K562 (cell line): ENCODE data around the gene OR2M7. TPM values are rescaled to one million over a fixed set of nuclear protein-coding genes. Genes with fewer than 3 reads are reported as not detected.

Experiments used
- ATAC-seq: fragments of 200-7000 bp; cut with Tn5 transposase; 3 replicates; pipeline ENCODE4 v1.9.1; 2020; ENCODE audit warnings: moderate library complexity
- BruUV-seq: library from RNA; stranded (reverse); fragments of 400-500 nt; replicated peaks from 2 replicates; lab custom pipeline; 2021; lab: Mats Ljungman, UMichigan
- CTCF ChIA-PET: fragments of 300-600 bp; formaldehyde crosslinking; extraction: SDS; loops from one replicate; lab custom pipeline; 2021; ENCODE audit warnings: low intra/inter-chr PET ratio; lab: Yijun Ruan, JAX
- POLR2A ChIA-PET: fragments of 300-600, 350-650 bp; sonication (Branson Sonifier 250); formaldehyde crosslinking; extraction: SDS; loops from one replicate; lab custom pipeline; 2021; ENCODE audit warnings: antibody characterized with exemption, inconsistent platforms; lab: Yijun Ruan, JAX
- DNase-seq, 4 experiments: peaks; one replicate each; pipeline versions ENCODE4 v3.0.0 to v3.0.0-alpha.2; 2011 to 2018; ENCODE audit warnings: low spot score in 3 of 4, mixed read lengths in 3 of 4; ENCODE audit errors: extremely low read depth in 1 of 4
- FAIRE-seq: peaks from 2 replicates; lab custom pipeline; 2011; peaks lifted over from hg19 to GRCh38; lab: Jason Lieb, UNC
- H2AFZ ChIP-seq: 2 replicates; pipeline ENCODE4 v1.6.0; 2011; ENCODE audit warnings: low read depth, low read length, control low read depth, inconsistent platforms
- H3K27ac ChIP-seq: fragments of 200-600 bp; 3 replicates; pipeline ENCODE4 v1.8.0; 2011; ENCODE audit warnings: low read depth, mild to moderate bottlenecking, control low read depth, inconsistent platforms, low read length, moderate library complexity, mixed read lengths; ENCODE audit errors: extremely low read depth
- H3K27me3 ChIP-seq, 2 experiments: fragments of 300-600 bp in 1 of 2; 2 replicates in 1 of 2; 3 replicates in 1 of 2; pipeline versions ENCODE4 v1.6.0 to v1.8.0; 2011; ENCODE audit warnings: inconsistent platforms in 2 of 2, low read length in 2 of 2, mild to moderate bottlenecking in 1 of 2, mixed read lengths in 1 of 2, moderate library complexity in 1 of 2; ENCODE audit not compliant: control insufficient read depth in 2 of 2, insufficient read depth in 2 of 2
- H3K36me3 ChIP-seq: fragments of 300-600 bp; 3 replicates; pipeline ENCODE4 v1.8.0; 2011; ENCODE audit warnings: mild to moderate bottlenecking, low read length, inconsistent platforms; ENCODE audit not compliant: control insufficient read depth, insufficient read depth
- H3K4me1 ChIP-seq, 2 experiments: fragments of 200-600 bp in 1 of 2; replicated peaks in 1 of 2; 2 replicates in 1 of 2; 3 replicates in 1 of 2; pipeline versions ENCODE4 v1.5.1 to v1.8.0; 2011; ENCODE audit warnings: inconsistent platforms in 2 of 2, low read length in 2 of 2, mild to moderate bottlenecking in 1 of 2, mixed read lengths in 1 of 2, moderate library complexity in 1 of 2; ENCODE audit not compliant: control insufficient read depth in 2 of 2, insufficient read depth in 2 of 2
- H3K4me2 ChIP-seq: 2 replicates; pipeline ENCODE4 v1.6.1; 2011; ENCODE audit warnings: low read length, control low read depth, inconsistent platforms, mixed read lengths; ENCODE audit not compliant: insufficient read depth
- H3K4me3 ChIP-seq: fragments of 200-600 bp; sonication (generic), shearing (Covaris generic); 2 replicates; pipeline ENCODE4 v1.5.1; 2016; ENCODE audit warnings: control low read depth, inconsistent platforms
- H3K79me2 ChIP-seq: fragments of 200-600 bp; 3 replicates; pipeline ENCODE4 v1.8.0; 2011; ENCODE audit warnings: low read length, inconsistent platforms; ENCODE audit not compliant: control insufficient read depth, insufficient read depth
- H3K9ac ChIP-seq, 2 experiments: 2 replicates each; pipeline versions ENCODE4 v1.6.0 to v1.6.1; 2011; ENCODE audit warnings: low read depth in 2 of 2, low read length in 2 of 2, control low read depth in 1 of 2, inconsistent platforms in 1 of 2, mild to moderate bottlenecking in 1 of 2, mixed read lengths in 1 of 2; ENCODE audit not compliant: insufficient read depth in 1 of 2
- H3K9me1 ChIP-seq: one replicate; pipeline ENCODE4 v1.6.0; 2011; ENCODE audit warnings: inconsistent platforms, mild to moderate bottlenecking, low read length, moderate library complexity; ENCODE audit not compliant: control insufficient read depth, insufficient read depth
- H3K9me3 ChIP-seq: replicated peaks from 2 replicates; pipeline ENCODE4 v1.5.1; 2011; ENCODE audit warnings: low read depth, low read length, inconsistent platforms; ENCODE audit not compliant: control insufficient read depth, insufficient read depth
- H4K20me1 ChIP-seq: replicated peaks from 2 replicates; pipeline ENCODE4 v1.6.1; 2011; ENCODE audit warnings: low read length, inconsistent platforms, mixed read lengths; ENCODE audit not compliant: control insufficient read depth, insufficient read depth
- ARNT ChIP-seq, 2 experiments: fragments of 450-650 bp; IDR thresholded peaks; 2 replicates each; pipeline ENCODE4 v1.6.1; 2016; ENCODE audit warnings: mild to moderate bottlenecking in 1 of 2
- CC2D1A ChIP-seq: fragments of 450-650 bp; IDR thresholded peaks from 2 replicates; pipeline ENCODE4 v1.6.1; 2017; ENCODE audit warnings: mild to moderate bottlenecking
- DLX4 ChIP-seq: fragments of 250-450 bp; sonication (Bioruptor Pico); IDR thresholded peaks from 2 replicates; pipeline ENCODE4 v1.6.1; 2021; ENCODE audit warnings: mild to moderate bottlenecking
- EGR1 ChIP-seq: fragments of 450-650 bp; conservative IDR thresholded peaks from 2 replicates; pipeline ENCODE4 v1.6.1; 2017; ENCODE audit warnings: mild to moderate bottlenecking
- NFIC ChIP-seq: fragments of 450-650 bp; IDR thresholded peaks from 2 replicates; pipeline ENCODE4 v1.6.1; 2017; ENCODE audit warnings: mild to moderate bottlenecking, inconsistent platforms
- NR2C2 ChIP-seq, 2 experiments: fragments of 200-800 bp in 1 of 2; sonication (Bioruptor generic) in 1 of 2; sonication (generic) in 1 of 2; formaldehyde crosslinking in 1 of 2; IDR thresholded peaks; 2 replicates each; pipeline versions ENCODE4 v1.6.1 to v1.8.0; 2016 to 2022; ENCODE audit warnings: mild to moderate bottlenecking in 1 of 2, missing compliant biosample characterization in 1 of 2, missing genetic modification characterization in 1 of 2, missing genetic modification reagents in 1 of 2
- RBM14 ChIP-seq: fragments of 200-400 bp; formaldehyde crosslinking; IDR thresholded peaks from 2 replicates; pipeline ENCODE4 v1.6.1; 2018; ENCODE audit warnings: low read depth, mild to moderate bottlenecking, low read length, moderate library complexity, borderline replicate concordance; ENCODE audit not compliant: insufficient read depth
- SFPQ ChIP-seq: fragments of 200-400 bp; formaldehyde crosslinking; IDR thresholded peaks from 2 replicates; pipeline ENCODE4 v1.6.1; 2017; ENCODE audit warnings: mild to moderate bottlenecking, low read depth, low read length, moderate library complexity
- SIX5 ChIP-seq, 2 experiments: IDR thresholded peaks; 2 replicates each; pipeline ENCODE4 v1.6.1; 2011; ENCODE audit warnings: low read length in 2 of 2, borderline replicate concordance in 1 of 2, low read depth in 1 of 2, mild to moderate bottlenecking in 1 of 2, moderate library complexity in 1 of 2; ENCODE audit not compliant: insufficient read depth in 1 of 2
- SMARCB1 ChIP-seq: IDR thresholded peaks from 2 replicates; pipeline ENCODE4 v1.6.1; 2011; ENCODE audit warnings: improper control_type of control experiment, low read depth; ENCODE audit not compliant: insufficient read length
- STAT5B ChIP-seq: fragments of 250-450 bp; sonication (Bioruptor Pico); IDR thresholded peaks from 2 replicates; pipeline ENCODE4 v1.8.0; 2021; ENCODE audit warnings: mild to moderate bottlenecking, inconsistent platforms
- TFE3 ChIP-seq: fragments of 450-650 bp; formaldehyde crosslinking; IDR thresholded peaks from 2 replicates; pipeline ENCODE4 v1.4.0; 2020; ENCODE audit warnings: mild to moderate bottlenecking, mixed read lengths
- TSC22D4 ChIP-seq: fragments of 450-650 bp; IDR thresholded peaks from 2 replicates; pipeline ENCODE4 v1.6.1; 2016; ENCODE audit warnings: missing genetic modification characterization, missing biosample characterization, control low read depth
- ZBED1 ChIP-seq: IDR thresholded peaks from 2 replicates; pipeline ENCODE4 v1.6.1; 2014
- ZNF124 ChIP-seq: sonication (generic); formaldehyde crosslinking; IDR thresholded peaks from 2 replicates; pipeline ENCODE4 v1.8.1; 2022; ENCODE audit warnings: missing genetic modification reagents
- ZNF165 ChIP-seq: fragments of 250-450 bp; sonication (Bioruptor Pico); IDR thresholded peaks from 2 replicates; pipeline ENCODE4 v1.4.0; 2020; ENCODE audit warnings: borderline replicate concordance
- ZNF217 ChIP-seq: sonication (generic); formaldehyde crosslinking; IDR thresholded peaks from 2 replicates; pipeline ENCODE4 v1.8.0; 2022; ENCODE audit warnings: mild to moderate bottlenecking, missing genetic modification reagents
- ZNF324 ChIP-seq: fragments of 250-450 bp; sonication (Bioruptor Pico); IDR thresholded peaks from 2 replicates; pipeline ENCODE4 v1.4.0; 2020; ENCODE audit warnings: mild to moderate bottlenecking
- ZNF77 ChIP-seq: fragments of 250-450 bp; sonication (Bioruptor Pico); IDR thresholded peaks from 2 replicates; pipeline ENCODE4 v1.5.0; 2020
- WGBS: fragments of 100-300 bp; shearing (Covaris generic); methylation state at CpG from one replicate; pipeline ENCODE4 v1.1.6; 2016; ENCODE audit warnings: low coverage, mixed read lengths; ENCODE audit not compliant: insufficient coverage; ENCODE audit errors: missing lambda C conversion rate; 5-methylcytosine and 5-hydroxymethylcytosine counted together
- in situ Hi-C: fragments of 300-500 bp; cut with MboI; formaldehyde crosslinking; loops from 4 replicates; pipeline ENCODE4 v1.15.0; 2018; ENCODE audit warnings: inconsistent platforms, mixed read lengths
- intact Hi-C: fragments of 100-400 bp; cut with micrococcal nuclease; formaldehyde crosslinking; loops from 2 replicates; pipeline ENCODE4 v1.14.2; 2022
- polyA plus RNA-seq, 8 experiments: library from polyadenylated mRNA; depleted of rRNA in 4 of 8; stranded (reverse) in 5 of 8; unstranded in 3 of 8; fragments of >200 nt; fragmentation: Nextera tagmentation in 2 of 8; fragmentation: Illumina TruSeq in 1 of 8; extraction: Ambion mirVana in 2 of 8; extraction: Trizol in 1 of 8; gene quantifications; 2 replicates each; pipeline versions ENCODE4 v1.2.1 to v1.2.3, GENCODE V29; 2011 to 2014; ENCODE audit warnings: inconsistent platforms in 1 of 8, missing spikeins in 1 of 8
- total RNA-seq, 7 experiments: library from RNA; depleted of rRNA in 6 of 7; stranded (reverse); fragments of >200 nt in 6 of 7; fragmentation: Illumina TruSeq in 2 of 7; extraction: Trizol in 2 of 7; gene quantifications; 2 replicates each; pipeline versions ENCODE4 v1.2.1 to v1.2.3, GENCODE V29; 2011 to 2021; ENCODE audit warnings: low replicate concordance in 1 of 7

OR2M7 gene
- total and polyA plus RNA-seq, 9 of the 15 experiments (the other 6 are each of a cell fraction or from before 2014, with no cell fraction given): not detected

- Histone ChIP-seq H3K36me3 (no peaks in the 10 kb centered on the region), H3K4me2 (no peak within 1 kb of the TSS), H3K27me3 (no peaks in the 10 kb centered on the region), H3K4me1 (no peaks in the 10 kb centered on the region), H4K20me1 (no peaks in the 10 kb centered on the region), H3K9me1 (no peaks in the 10 kb centered on the region), H3K9me3 (peaks cover 4% of the 10 kb centered on the region; the same call in 1 of the 2 replicates), H3K27ac (no peak within 1 kb of the TSS), H3K79me2 (no peaks in the 10 kb centered on the region), H2AFZ (no peak within 1 kb of the TSS), H3K9ac (no peak within 1 kb of the TSS), H3K4me3 (no peak within 1 kb of the TSS)
- WGBS: 0% methylated on average over 1 of the region's 1 CpG
- BruUV-seq: no TSS peak
- FAIRE-seq: no peak
- ChIA-PET POLR2A (no interaction called here), CTCF (no interaction called here)
- intact Hi-C loops: no loop called here
- TF ChIP-seq RBM14 (no peak), ZNF124 (CRISPR knock-in tag) (no peak), ZBED1 (no peak), SFPQ (no peak), TSC22D4 (tag) (no peak), ZNF165 (no peak), SMARCB1 (no peak), ZNF324 (no peak), STAT5B (CRISPR knock-in tag) (no peak), ZNF217 (CRISPR knock-in tag) (no peak), NR2C2 (CRISPR knock-in tag; IDR thresholded peaks at IDR 0.05) (no peak), NR2C2 (tag; IDR thresholded peaks at IDR 0.05) (no peak), NFIC (no peak), SIX5 (IDR thresholded peaks at IDR 0.05; ENCODE audit: borderline replicate concordance in 1 of 2, insufficient read depth in 1 of 2, low read depth in 1 of 2, low read length in 2 of 2) (no peak), EGR1 (no peak), TFE3 (CRISPR knock-in tag) (no peak), CC2D1A (no peak), ARNT (IDR thresholded peaks at IDR 0.05) (no peak), ZNF77 (CRISPR knock-in tag) (no peak), DLX4 (CRISPR knock-in tag) (no peak)
- in situ Hi-C loops: no loop called here
- ATAC-seq: no peak
- no peak for DNase-seq
Measured at GRCh38 chr1:248277876-248278275, 46.5 kb downstream of the OR2M7 start, which contains the start of gene OR2T33. Gene OR2T33, minus strand, starts transcription at chr1:248277976. Its CDS starts 4,162 bp downstream, at chr1:248273814.
